ENCODE data around the gene SLMAP. TPM values are rescaled to one million over a fixed set of nuclear protein-coding genes. Genes with fewer than 3 reads are reported as not detected.

Gene SLMAP
- total RNA-seq, 2 donors from 2014 or later: 221 to 239 TPM

- Histone ChIP-seq H3K27ac (peak overlapping the region; percentile 93 to 95), H3K9me3 (no peaks in the 10 kb centered on the region), H3K4me3 (peak overlapping the region; percentile 66), H3K4me1 (ENCODE audit: control insufficient read depth in 1 of 2, low read depth in 2 of 2) (peaks cover 14 to 58% of the 10 kb centered on the region in 2 donors), H3K36me3 (peaks cover 5% of the 10 kb centered on the region), H3K27me3 (replicated peaks; ENCODE audit: insufficient read depth) (no peaks in the 10 kb centered on the region)
- DNase-seq (ENCODE audit: low spot score) (no peak), ATAC-seq (ENCODE audit: insufficient number of reproducible peaks, low FRiP score, low read depth) (no peak)
- TF ChIP-seq CTCF (IDR thresholded peaks at IDR 0.05): no peak
These were observed 144.7 kb downstream of the SLMAP start for GRCh38 chr3:57900786-57901185.

GRCh38 chr3:57903124-57903890 lies 147.2 kb downstream of the SLMAP start:
- Histone ChIP-seq H3K4me1 (ENCODE audit: control insufficient read depth in 1 of 2, low read depth in 2 of 2) (peaks cover 13 to 66% of the 10 kb centered on the region in 2 donors), H3K36me3 (peaks cover 5% of the 10 kb centered on the region), H3K27me3 (replicated peaks; ENCODE audit: insufficient read depth) (no peaks in the 10 kb centered on the region), H3K9me3 (no peaks in the 10 kb centered on the region), H3K4me3 (no peak overlapping the region), H3K27ac (peak overlapping the region in 1 of 2 donors; percentile 23)
- TF ChIP-seq CTCF (IDR thresholded peaks at IDR 0.05): no peak
- DNase-seq (ENCODE audit: low spot score): no peak
- no peak for ATAC-seq (ENCODE audit: insufficient number of reproducible peaks, low FRiP score, low read depth)

GRCh38 chr3:57910990-57911389 lies 154.9 kb downstream of the SLMAP start:
- no peak for DNase-seq (ENCODE audit: low spot score)
- Histone ChIP-seq H3K4me3 (no peak overlapping the region), H3K27ac (peak overlapping the region; percentile 60 to 75), H3K9me3 (no peaks in the 10 kb centered on the region), H3K4me1 (ENCODE audit: control insufficient read depth in 1 of 2, low read depth in 2 of 2) (peaks cover 12 to 62% of the 10 kb centered on the region in 2 donors), H3K36me3 (peaks cover 34% of the 10 kb centered on the region), H3K27me3 (replicated peaks; ENCODE audit: insufficient read depth) (no peaks in the 10 kb centered on the region)
- no peak for TF ChIP-seq CTCF (IDR thresholded peaks at IDR 0.05)
- ATAC-seq (ENCODE audit: insufficient number of reproducible peaks, low FRiP score, low read depth): no peak

- TF ChIP-seq CTCF (IDR thresholded peaks at IDR 0.05): no peak
- H3K4me3 ChIP-seq: no peak overlapping the region
- H3K4me1 ChIP-seq (ENCODE audit: control insufficient read depth in 1 of 2, low read depth in 2 of 2): peaks cover 12 to 65% of the 10 kb centered on the region in 2 donors
- no peaks in the 10 kb centered on the region for H3K9me3 ChIP-seq
- ATAC-seq (ENCODE audit: insufficient number of reproducible peaks, low FRiP score, low read depth) (no peak), DNase-seq (ENCODE audit: low spot score) (no peak)
- H3K27ac ChIP-seq: peak overlapping the region; percentile 60 to 75
- H3K36me3 ChIP-seq: peaks cover 38% of the 10 kb centered on the region
- no peaks in the 10 kb centered on the region for H3K27me3 ChIP-seq (replicated peaks; ENCODE audit: insufficient read depth)
These were observed 155.5 kb downstream of the SLMAP start for GRCh38 chr3:57911593-57911992.

GRCh38 chr3:57917601-57918000 lies 161.5 kb downstream of the SLMAP start:
- Histone ChIP-seq H3K36me3 (peaks cover 52% of the 10 kb centered on the region), H3K27me3 (replicated peaks; ENCODE audit: insufficient read depth) (no peaks in the 10 kb centered on the region), H3K27ac (peak overlapping the region; percentile 40), H3K4me1 (ENCODE audit: control insufficient read depth in 1 of 2, low read depth in 2 of 2) (peaks cover 22 to 52% of the 10 kb centered on the region in 2 donors), H3K9me3 (no peaks in the 10 kb centered on the region), H3K4me3 (no peak overlapping the region)
- DNase-seq (ENCODE audit: low spot score) (no peak), ATAC-seq (ENCODE audit: insufficient number of reproducible peaks, low FRiP score, low read depth) (no peak)
- no peak for TF ChIP-seq CTCF (IDR thresholded peaks at IDR 0.05)
